ENCODE results near the gene DIS3.

The DIS3 gene

DNA sequence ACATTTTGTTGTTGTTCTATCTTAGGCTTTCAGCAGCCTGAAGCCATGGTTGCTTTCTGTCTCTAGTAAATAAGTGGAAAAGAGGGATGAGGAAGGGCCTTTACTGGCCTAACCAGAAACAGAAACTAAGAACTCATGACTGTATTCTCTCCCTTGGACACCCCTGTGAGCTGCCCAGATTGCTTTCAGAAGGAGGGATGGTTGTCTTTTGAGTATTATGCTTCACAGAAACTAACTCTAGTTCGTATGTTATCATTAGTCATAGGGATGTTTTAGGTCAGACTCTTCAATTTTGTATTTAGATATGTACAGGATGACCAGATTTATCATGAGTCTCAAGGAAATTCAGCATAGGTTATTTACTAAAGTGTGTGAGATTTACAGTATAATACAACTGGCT is 36.4 kb downstream of the DIS3 start:
- Histone ChIP-seq H3K4me3 (replicated peaks; ENCODE audit: insufficient read depth, low read length) (no peak overlapping the region), H3K27ac (replicated peaks) (no peak overlapping the region), H3K27me3 (ENCODE audit: insufficient read depth, poor library complexity, severe bottlenecking) (no peaks in the 10 kb centered on the region)
- no peak for DNase-seq (ENCODE audit: low read depth in 1 of 2, low spot score in 1 of 2)
- TF ChIP-seq POLR2AphosphoS5 (IDR thresholded peaks at IDR 0.05; ENCODE audit: low read depth) (no peak), SPI1 (IDR thresholded peaks at IDR 0.05; ENCODE audit: borderline replicate concordance, low read depth) (no peak), GABPA (IDR thresholded peaks at IDR 0.05; ENCODE audit: low read depth) (no peak), CTCF (IDR thresholded peaks at IDR 0.05; ENCODE audit: insufficient read depth, low read length) (no peak)
- TF ChIP-seq, protein P1, sequence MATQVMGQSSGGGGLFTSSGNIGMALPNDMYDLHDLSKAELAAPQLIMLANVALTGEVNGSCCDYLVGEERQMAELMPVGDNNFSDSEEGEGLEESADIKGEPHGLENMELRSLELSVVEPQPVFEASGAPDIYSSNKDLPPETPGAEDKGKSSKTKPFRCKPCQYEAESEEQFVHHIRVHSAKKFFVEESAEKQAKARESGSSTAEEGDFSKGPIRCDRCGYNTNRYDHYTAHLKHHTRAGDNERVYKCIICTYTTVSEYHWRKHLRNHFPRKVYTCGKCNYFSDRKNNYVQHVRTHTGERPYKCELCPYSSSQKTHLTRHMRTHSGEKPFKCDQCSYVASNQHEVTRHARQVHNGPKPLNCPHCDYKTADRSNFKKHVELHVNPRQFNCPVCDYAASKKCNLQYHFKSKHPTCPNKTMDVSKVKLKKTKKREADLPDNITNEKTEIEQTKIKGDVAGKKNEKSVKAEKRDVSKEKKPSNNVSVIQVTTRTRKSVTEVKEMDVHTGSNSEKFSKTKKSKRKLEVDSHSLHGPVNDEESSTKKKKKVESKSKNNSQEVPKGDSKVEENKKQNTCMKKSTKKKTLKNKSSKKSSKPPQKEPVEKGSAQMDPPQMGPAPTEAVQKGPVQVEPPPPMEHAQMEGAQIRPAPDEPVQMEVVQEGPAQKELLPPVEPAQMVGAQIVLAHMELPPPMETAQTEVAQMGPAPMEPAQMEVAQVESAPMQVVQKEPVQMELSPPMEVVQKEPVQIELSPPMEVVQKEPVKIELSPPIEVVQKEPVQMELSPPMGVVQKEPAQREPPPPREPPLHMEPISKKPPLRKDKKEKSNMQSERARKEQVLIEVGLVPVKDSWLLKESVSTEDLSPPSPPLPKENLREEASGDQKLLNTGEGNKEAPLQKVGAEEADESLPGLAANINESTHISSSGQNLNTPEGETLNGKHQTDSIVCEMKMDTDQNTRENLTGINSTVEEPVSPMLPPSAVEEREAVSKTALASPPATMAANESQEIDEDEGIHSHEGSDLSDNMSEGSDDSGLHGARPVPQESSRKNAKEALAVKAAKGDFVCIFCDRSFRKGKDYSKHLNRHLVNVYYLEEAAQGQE (IDR thresholded peaks at IDR 0.05; ENCODE audit: insufficient replicate concordance, low read depth) = no peak

DNA sequence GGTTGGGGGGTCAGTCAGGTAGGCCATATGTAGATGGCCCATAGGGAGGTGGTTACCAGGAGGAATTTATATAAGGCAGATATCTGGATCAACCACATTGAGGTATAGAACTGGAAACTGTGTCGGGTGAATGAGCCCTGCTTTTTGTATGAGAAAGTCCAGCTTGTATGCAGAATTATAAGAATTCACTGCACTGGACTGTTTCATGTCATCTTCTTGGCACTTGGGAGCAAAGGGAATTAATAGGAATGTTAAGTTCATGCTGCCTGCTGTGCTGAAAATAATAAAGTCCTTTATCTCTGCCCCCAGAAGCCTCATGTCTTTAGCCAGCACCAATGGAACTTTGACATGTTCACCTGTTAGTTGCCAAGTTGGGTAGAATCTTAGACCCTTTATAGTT is 41.7 kb downstream of the DIS3 start:
- no peak overlapping the region for H3K4me3 ChIP-seq (replicated peaks; ENCODE audit: insufficient read depth, low read length)
- no peak for DNase-seq (ENCODE audit: low read depth in 1 of 2, low spot score in 1 of 2)
- TF ChIP-seq SPI1 (IDR thresholded peaks at IDR 0.05; ENCODE audit: borderline replicate concordance, low read depth) (no peak), CTCF (IDR thresholded peaks at IDR 0.05; ENCODE audit: insufficient read depth, low read length) (no peak), POLR2AphosphoS5 (IDR thresholded peaks at IDR 0.05; ENCODE audit: low read depth) (no peak), GABPA (IDR thresholded peaks at IDR 0.05; ENCODE audit: low read depth) (no peak)
- TF ChIP-seq, protein P1 (IDR thresholded peaks at IDR 0.05; ENCODE audit: insufficient replicate concordance, low read depth) = no peak
- H3K27me3 ChIP-seq (ENCODE audit: insufficient read depth, poor library complexity, severe bottlenecking) = no peaks in the 10 kb centered on the region
- H3K27ac ChIP-seq (replicated peaks) = no peak overlapping the region

DNA sequence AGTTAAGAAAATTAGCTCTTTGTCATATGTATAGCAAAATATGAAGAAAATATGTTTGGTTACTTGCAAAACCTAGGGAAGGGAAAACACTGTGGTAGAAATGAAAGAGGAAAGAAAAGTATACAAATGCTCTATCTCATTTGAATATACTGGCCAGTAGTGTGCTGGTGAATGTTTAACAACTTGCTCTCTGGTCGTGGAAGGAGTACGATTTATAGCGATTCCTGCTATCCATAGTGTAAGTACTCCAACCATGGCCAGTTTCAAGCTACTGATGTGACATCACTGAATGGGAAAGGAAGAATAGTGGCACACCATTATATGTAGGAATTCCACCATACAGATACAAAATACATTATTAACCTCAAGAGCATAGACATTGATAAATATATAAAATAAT is 44.7 kb downstream of the DIS3 start:
- no peak for DNase-seq (ENCODE audit: low read depth in 1 of 2, low spot score in 1 of 2)
- Histone ChIP-seq H3K27ac (replicated peaks) (no peak overlapping the region), H3K4me3 (replicated peaks; ENCODE audit: insufficient read depth, low read length) (no peak overlapping the region), H3K27me3 (ENCODE audit: insufficient read depth, poor library complexity, severe bottlenecking) (no peaks in the 10 kb centered on the region)
- TF ChIP-seq CTCF (IDR thresholded peaks at IDR 0.05; ENCODE audit: insufficient read depth, low read length) (no peak), POLR2AphosphoS5 (IDR thresholded peaks at IDR 0.05; ENCODE audit: low read depth) (no peak), SPI1 (IDR thresholded peaks at IDR 0.05; ENCODE audit: borderline replicate concordance, low read depth) (no peak), GABPA (IDR thresholded peaks at IDR 0.05; ENCODE audit: low read depth) (no peak)
- TF ChIP-seq, protein P1 (IDR thresholded peaks at IDR 0.05; ENCODE audit: insufficient replicate concordance, low read depth) = no peak

Measured in HL-60 (cell line).